ENCODE measurements around the gene SSBP2. TPM values are rescaled to one million over a fixed set of nuclear protein-coding genes. Genes with fewer than 3 reads are reported as not detected.

The SSBP2 gene
- total RNA-seq, 1 donor from 2014 or later: 30.6 TPM

- intact Hi-C loops (cut with micrococcal nuclease): no loop called here
Observed at GRCh38 chr5:81401266-81401665, 349.6 kb downstream of the SSBP2 start.

- intact Hi-C loops (cut with micrococcal nuclease): no loop called here
Observed at GRCh38 chr5:81400375-81400774, 350.5 kb downstream of the SSBP2 start.

GRCh38 chr5:81398741-81399140 is 352.2 kb downstream of the SSBP2 start:
- intact Hi-C loops (cut with micrococcal nuclease): no loop called here

DNA sequence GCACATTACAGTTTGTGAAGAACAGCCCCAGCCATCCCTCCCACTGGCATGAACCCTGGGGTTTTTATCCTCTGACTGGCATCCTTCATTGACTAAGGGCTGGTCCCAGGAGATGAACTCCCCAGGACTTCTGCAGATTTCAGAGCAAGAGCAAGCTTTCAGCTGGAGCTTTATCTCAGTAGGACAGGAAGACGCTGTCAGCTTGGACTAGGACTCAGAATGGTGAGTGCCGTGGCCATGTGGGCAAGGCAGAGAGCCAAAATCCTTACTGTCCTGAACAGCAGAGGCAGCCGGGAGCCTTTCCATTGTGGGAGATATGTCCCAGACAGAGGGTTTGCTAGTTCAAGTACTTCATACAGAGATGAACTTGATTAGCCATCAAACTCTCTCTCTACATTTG is 353.7 kb downstream of the SSBP2 start:
- intact Hi-C loops (cut with micrococcal nuclease): no loop called here

- intact Hi-C loops (cut with micrococcal nuclease): no loop called here
Observed at GRCh38 chr5:81395262-81395661, 355.6 kb downstream of the SSBP2 start.

DNA sequence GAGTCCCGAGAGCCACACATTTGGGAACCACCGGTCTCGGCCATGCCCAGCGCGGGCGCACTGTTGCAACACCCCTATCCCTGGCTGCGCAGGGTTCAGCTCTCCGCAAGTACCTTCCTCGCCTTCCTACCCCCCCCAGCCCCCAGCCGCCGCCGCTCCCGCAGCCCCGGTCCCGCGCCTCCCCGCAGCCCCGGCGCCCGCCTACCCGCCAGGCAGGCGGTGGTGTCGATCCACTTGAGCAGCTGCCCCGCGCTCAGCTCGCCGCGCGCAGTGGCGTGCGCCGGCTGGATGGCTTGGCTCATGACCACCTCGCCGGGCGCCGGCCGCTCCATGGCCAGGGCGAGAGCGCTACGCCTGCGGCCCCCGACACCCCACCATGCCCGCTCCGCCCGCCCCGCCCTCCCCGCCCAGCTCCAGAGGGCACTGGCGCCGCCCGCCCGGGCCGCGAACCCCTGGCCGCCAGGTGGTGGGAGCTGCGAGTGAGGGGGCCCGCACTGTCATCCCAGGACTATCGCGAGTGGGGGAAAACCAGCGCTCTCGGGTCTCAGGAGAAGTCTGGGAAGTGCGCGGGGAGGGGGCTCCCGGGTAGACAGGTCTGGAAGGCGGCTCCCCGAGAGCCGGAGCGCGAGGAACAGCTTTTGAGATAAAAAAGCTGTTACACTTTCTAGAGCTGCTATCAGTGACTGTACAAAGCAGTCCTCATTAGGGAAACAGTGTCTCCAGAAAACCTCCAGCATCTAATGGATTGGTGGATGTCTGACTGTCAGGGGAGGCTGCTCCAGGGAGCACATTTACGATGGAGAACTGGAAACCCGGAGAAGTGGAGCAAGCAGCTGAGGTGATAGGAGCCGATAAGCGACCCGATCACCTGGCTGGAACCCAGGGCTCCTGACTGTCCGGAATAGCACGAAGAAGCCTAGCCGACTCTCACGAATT is 356.8 kb downstream of the SSBP2 start, which contains the start of gene ACOT12:
Gene ACOT12 (minus strand): TSS at position 352 of the 936 bp plus-strand sequence. CDS start 20 bp downstream, at position 332.
- intact Hi-C loops (cut with micrococcal nuclease): no loop called here

DNA sequence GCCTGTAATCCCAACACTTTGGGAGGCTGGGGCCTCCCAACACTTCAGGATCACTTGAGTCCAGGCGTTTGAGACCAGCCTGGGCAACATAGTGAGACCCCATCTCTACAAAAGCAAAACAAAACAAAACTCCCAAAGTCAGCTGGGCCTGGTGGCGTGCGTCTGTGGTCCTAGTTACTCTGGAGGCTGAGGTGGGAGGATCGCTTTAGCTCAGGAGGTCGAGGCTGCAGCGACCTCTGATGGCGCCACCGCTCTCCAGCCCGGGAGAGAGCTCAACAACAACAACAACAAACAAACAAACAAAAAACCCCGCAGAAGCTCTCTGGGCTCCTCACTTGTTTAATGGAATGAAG is 357.5 kb downstream of the SSBP2 start:
- intact Hi-C loops (cut with micrococcal nuclease): no loop called here

DNA sequence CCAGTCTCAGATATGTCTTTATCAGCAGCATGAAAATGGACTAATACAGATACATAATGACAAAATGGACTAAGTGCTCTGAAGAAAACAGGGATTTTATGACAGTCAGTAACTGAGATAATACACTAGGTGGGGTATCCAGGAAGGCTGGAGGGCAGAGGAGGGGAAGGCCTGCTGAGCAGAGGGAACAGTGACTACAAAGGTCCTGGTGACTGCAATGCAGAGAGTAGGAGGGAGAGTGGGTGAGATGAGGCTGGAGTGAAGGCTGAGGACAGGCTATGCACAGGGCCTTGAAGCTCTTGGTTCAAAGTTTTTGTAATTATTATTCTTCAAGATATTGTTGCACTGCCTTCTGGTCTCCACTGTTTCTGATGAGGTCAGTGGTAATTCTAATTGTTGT is 361.9 kb downstream of the SSBP2 start:
- intact Hi-C loops (cut with micrococcal nuclease): no loop called here

- intact Hi-C loops (cut with micrococcal nuclease): no loop called here
Observed at GRCh38 chr5:81388169-81388568, 362.7 kb downstream of the SSBP2 start.

GRCh38 chr5:81383867-81384266 is 367.0 kb downstream of the SSBP2 start:
- intact Hi-C loops (cut with micrococcal nuclease): no loop called here

- intact Hi-C loops (cut with micrococcal nuclease): no loop called here
Observed at GRCh38 chr5:81371354-81371876, 379.5 kb downstream of the SSBP2 start.

- intact Hi-C loops (cut with micrococcal nuclease): no loop called here
Observed at GRCh38 chr5:81370912-81371311, 380.0 kb downstream of the SSBP2 start.

DNA sequence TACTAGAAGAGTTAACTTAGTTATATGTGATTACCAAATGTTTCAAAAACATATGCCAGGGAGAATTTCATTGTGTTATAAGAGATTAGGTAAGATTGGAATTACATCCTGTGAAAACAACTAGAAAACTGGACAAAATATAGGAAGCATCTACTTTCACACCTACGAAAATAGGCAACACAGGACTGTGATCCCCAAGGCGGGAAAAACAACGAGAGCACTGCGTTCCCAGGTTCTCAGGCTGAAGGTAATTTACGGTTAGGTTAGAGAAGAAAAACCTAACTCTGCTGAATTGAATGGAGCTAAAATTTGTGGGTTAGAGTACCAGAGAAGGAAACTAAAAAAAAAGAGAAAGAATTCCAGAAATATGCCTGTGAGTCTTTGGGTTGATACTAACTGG is 385.4 kb downstream of the SSBP2 start:
- intact Hi-C loops (cut with micrococcal nuclease): no loop called here

DNA sequence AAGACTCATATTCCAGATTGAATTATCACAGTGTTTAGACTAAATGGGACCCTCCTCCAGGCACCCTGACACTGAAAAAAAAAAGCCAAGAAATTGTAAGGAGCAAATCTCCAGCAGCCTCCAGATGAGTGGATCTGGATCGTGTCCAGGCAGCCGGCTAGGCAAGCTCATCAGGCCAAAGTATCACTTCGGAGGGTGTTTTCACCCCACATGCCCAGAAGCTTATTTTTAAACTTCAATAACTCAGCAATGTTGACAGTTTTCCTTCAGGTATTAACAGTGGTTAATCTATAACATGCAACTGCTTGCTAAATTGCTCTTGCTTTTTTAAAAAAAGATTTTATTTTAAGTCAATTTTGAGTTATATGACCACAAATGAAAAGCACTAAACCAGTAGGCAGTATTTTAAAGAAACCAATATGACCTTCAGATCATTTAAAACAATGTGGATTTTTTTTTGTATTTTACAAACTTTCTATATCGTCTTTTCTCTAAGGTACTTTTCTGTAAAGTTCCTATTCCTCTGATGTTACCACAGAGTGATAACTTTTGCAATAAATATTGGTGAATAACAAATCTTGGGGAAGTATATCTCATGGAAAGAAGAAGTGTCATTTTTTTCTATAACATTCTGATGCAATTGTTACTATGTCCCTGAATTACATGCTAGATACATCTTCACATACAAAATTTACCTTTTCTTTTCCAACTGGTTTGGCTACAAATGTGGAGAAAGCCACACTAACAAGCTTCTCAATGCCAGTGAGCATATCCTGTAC is 387.6 kb downstream of the SSBP2 start:
- intact Hi-C loops (cut with micrococcal nuclease): no loop called here

Other genes starting within 250 kb of the SSBP2 start
- gene ATG10, start 220.9 kb upstream of the SSBP2 start, total RNA-seq: 4.2 and 4.4 TPM in 2 replicates